DMS153 (cell line): ENCODE results near the gene SUPV3L1.
"Not testable (repeated sequence)": the region's sequence is repeated elsewhere in the genome, so short reads cannot be mapped to it uniquely, and the experiment has no call there.

Experiments used
- DNase-seq: peaks from one replicate; lab custom pipeline; 2025; lab: John Stamatoyannopoulos, UW

The SUPV3L1 gene

DNA sequence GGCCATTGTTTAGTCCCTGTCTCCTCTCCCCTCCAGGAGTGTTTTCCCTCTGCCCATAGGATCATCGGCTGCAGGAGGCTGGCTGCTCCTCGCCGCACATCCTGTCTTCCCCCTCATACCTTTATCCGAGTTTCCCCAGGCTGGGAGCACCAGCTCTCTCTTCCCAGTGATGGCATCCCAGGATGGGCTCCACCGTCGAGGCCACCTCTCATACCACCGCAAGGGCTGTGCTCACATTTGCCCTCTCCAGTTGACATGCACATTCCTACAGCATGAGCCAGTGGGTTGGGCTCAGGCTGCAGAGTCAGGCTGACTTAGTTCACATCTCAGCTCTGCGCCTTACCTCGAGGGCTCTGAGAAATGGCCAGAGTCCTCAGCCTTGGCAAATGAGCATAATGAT, 52.2 kb downstream of the SUPV3L1 start:
- DNase-seq, result no peak

DNA sequence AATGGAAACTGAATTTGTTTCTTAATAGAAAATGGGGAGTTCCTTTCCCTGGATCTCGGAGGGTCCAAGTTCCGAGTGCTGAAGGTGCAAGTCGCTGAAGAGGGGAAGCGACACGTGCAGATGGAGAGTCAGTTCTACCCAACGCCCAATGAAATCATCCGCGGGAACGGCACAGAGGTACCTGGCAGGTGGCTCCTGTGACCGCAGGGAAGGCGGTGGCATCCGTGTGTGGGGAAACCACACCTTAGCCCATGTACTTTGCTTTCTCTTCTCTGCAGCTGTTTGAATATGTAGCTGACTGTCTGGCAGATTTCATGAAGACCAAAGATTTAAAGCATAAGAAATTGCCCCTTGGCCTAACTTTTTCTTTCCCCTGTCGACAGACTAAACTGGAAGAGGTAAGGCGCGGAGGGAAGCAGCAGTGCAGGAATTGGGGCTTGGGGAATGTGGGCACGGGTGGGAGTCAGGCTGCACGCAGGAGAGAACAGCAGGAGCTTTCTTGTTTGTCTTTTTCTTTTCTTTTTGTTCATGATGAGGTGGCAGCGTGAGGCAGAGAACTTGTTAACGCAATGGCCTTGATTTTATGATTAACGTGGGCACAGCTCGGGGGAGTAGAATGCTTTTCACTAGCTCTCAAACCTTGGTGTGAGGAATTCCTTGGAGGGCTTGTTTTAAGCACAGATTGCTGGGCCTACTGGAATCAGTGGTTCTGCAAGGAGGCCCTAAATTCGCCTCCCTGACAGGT, 52.9 kb downstream of the SUPV3L1 start:
- DNase-seq, result no peak

DNA sequence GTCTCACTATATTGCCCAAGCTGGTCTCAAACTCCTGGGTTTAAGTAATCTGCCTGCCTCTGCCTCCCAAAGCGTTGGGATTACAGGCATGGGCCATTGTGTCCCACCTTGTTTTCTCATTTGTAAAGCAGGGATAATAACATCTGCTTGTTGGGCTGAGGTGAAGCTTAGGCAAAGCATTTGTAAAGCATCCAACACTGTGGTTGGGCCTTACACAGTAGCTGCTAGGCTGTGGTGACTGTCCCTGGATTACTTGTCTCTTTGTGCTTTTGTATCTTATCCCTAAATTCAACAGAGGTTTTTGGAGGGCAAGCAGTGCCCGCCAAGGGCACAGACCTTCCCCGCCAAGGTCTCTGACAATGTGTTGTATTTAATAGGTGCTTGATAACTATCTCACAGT, 54.4 kb downstream of the SUPV3L1 start:
- no peak for DNase-seq

DNA sequence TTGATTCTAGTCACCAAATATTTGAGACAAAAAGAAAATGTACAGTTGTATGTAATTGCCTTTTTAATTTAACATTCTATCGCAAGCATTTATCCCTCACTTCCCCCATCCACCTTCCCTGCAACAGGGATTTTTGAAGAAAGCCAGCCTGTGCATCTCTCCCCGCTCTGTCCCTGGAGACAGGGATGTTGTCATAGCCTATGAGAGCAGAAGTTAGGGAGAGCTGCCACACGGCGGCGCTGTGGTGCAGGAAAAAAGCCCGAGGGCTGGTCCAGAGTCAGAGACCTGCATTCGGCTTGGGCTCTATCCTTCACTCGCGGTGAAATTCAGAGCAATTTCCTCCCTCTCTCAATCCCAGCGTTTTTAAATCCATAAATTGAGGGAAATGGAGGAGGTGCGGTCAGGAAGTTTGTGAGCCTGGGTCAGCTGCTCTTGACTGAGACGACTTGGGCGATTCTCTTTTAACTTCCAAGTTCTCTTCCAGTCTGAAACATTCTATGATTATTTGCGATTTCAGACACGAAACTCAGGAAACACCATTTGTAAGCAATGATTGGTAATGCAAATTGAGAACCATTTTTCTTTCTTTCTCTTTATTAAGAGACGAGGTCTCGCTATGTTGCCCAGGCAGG, 57.6 kb downstream of the SUPV3L1 start:
- DNase-seq, result peak; percentile 79

DNA sequence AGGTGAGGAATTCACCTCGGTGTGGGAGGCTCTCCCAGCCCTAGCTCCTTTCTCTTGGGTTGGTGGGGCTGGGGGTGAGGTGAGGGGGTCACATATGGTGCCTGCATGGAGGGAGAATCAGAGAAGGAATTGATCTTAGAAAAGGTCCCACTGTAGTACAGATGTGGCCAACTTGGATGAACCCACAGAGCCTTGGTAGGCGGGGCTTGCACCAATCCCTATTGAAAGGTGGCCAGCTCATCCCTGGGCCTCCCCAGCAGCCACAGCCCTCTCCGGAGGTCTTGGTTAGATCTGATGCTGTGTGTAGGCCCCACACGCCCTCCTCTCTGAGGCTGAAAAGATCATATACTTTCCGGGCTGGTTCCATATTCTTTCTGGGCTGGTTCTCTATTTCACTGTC, 59.1 kb downstream of the SUPV3L1 start:
- no peak for DNase-seq

- DNase-seq, result no peak
Observed at GRCh38 chr10:69239816-69240434, 59.9 kb downstream of the SUPV3L1 start.

- DNase-seq, result no peak
Observed at GRCh38 chr10:69240455-69240854, 60.4 kb downstream of the SUPV3L1 start.

- no peak for DNase-seq
Observed at GRCh38 chr10:69241575-69241974, 61.5 kb downstream of the SUPV3L1 start.

DNA sequence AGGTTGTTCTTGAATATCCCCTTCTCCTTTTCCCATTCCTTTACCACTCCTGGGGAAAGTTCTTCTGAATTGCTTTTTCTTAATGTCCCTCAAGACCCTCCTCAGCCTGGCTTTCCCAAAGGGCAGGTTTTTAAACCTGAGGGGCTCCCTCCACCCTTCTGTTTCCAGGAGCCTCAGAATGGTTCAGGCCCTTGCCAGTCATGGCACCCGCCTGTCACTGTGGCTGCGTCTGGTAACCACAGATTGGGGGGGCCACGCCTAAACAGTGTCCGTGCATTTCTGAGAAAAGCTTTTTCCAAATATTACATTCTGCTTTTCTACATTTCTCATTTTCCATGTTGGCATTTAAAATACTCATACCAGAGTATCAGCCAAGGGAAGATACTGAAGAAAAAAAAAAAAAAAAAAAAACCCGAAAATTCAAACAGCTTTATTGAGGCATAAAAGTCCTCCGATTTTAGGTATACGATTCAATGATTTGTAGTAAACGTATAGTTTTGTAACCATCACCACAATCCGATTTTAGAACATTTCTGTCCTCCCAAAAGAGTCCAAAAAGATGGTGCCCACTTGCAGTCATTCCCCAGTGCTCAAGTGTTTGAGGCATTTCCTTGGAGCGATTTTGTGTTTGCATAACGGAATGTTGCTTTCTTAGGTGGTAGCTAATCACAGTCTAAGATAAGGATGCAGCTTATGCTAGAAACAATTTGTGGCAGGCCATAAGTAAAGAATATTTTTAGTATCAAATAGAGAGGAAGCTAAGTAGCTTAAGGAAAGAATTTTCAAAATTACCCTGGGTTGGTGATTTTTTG, 62.2 kb downstream of the SUPV3L1 start:
- no peak for DNase-seq

GRCh38 chr10:69242852-69243212, 62.8 kb downstream of the SUPV3L1 start:
- no peak for DNase-seq

GRCh38 chr10:69243817-69244216, 63.8 kb downstream of the SUPV3L1 start:
- no peak for DNase-seq

- DNase-seq, result no peak
Observed at GRCh38 chr10:69246036-69246435, 66.0 kb downstream of the SUPV3L1 start.

- DNase-seq, result no peak
Observed at GRCh38 chr10:69246581-69247312, 66.7 kb downstream of the SUPV3L1 start.

DNA sequence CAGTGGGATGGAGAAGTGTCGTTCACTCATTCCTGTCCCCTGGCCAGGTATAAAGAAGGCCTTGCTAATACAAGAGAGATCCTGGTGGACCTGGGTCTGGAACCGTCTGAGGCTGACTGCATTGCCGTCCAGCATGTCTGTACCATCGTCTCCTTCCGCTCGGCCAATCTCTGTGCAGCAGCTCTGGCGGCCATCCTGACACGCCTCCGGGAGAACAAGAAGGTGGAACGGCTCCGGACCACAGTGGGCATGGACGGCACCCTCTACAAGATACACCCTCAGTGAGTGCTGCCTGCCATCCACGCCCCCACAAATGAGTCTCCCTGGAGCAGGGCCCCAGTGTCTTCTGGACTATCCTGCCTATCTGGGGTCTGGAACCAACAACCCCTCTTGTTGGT, 67.3 kb downstream of the SUPV3L1 start:
- DNase-seq, result no peak

GRCh38 chr10:69248117-69248730, 68.2 kb downstream of the SUPV3L1 start:
- DNase-seq, result no peak

GRCh38 chr10:69250041-69250440, 70.0 kb downstream of the SUPV3L1 start:
- no peak for DNase-seq

GRCh38 chr10:69251417-69251816, 71.4 kb downstream of the SUPV3L1 start:
- not testable (repeated sequence) for DNase-seq

- no peak for DNase-seq
Observed at GRCh38 chr10:69253171-69253570, 73.1 kb downstream of the SUPV3L1 start.

DNA sequence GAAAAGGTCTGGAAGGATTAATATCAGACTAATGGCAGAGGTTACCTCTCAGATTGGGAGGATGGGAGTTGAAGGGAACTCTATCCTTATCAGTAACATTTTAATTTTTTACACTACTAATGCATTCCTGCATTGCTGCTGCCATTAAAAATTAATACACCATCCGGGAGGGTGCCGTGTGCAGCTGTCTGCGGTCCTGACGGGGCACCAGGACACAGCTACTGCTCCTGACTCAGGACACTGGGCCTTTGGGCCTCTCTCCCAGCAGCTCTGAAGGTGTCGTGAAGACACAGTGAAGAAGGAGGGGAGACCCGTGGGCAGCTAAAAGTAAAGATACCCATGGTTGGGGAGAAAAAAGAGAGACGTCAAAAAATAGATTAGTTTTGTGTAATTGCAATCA, 74.8 kb downstream of the SUPV3L1 start:
- no peak for DNase-seq
